GM21737 (cell line): ENCODE data around the gene B3GAT1.
"Not testable (repeated sequence)": the region's sequence is repeated elsewhere in the genome, so short reads cannot be mapped to it uniquely, and the experiment has no call there.

Experiments
- ATAC-seq: cut with Tn5 transposase; IDR thresholded peaks from one replicate; pipeline ENCODE4 v1.9.1; 2021; ENCODE audit warnings: mild to moderate bottlenecking, moderate library complexity; ENCODE audit not compliant: unreplicated experiment

The B3GAT1 gene

DNA sequence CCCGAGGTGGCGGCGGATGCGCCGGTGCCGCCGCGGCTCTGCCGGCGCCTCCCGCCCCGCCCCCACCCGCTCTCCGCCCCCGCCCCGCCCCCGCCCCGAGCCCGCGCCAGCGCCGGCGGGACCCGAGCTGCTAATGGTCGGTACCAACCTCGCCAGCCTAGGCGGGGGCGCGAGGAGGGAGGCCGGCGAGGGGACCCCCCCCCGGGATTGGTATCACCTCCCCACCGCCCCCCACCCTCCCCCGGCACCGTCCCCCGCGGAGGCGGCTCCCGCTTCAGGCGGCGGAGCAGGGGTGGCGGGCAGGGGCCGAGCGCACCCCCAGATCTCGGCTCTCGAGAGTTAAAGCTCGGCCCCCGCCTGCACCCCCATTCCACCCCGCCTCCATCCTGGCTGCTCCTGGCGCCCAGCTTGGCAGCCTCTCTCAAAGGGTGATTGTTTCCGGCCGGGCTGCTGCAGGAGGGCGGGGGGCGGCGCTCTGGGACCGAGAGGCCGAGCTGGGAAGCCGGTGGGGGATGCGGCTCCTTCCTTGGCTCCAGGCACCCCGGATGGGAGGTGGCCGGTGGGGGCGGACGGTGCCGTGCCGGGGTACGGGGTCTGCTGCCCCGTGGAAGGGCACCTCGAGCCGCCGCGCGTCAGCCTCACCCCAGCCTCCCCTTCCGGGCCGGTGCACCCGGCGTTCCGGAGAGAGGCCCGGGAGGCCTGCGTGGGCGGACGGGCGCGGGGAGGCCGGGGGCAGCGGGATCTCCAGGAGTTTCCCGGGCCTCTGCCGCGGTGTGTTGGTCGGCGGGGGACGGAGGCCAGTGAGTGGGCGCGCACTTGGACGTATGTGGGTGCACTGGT lies at the start of gene B3GAT1:
B3GAT1 (minus strand) TSS at position 40 of the 840 bp plus-strand sequence. CDS start 24,583 bp downstream, outside the sequence.
- no peak for ATAC-seq

GRCh38 chr11:134461621-134462020 lies 49.6 kb upstream of the B3GAT1 start:
- ATAC-seq: no peak

DNA sequence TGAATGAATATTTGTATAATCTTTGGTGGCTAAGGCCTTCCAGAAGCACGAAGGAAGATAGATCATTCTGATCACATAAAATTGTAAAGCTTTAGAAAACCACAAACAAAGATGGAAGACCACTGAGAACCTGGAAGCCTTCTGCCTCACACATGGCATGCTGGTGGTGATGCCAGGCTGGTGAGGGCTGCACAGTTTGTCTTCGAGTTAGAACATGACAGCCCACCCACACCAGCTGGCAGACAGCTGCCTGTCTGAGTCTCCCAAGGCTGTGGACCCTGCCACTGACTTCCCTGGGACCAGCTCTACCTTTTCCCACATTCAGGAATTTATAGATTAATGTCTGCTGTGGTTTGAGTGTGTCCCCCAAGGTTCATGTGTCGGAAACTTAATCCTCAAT lies 48.8 kb upstream of the B3GAT1 start:
- ATAC-seq: no peak

GRCh38 chr11:134460062-134460561 lies 48.1 kb upstream of the B3GAT1 start:
- no peak for ATAC-seq

- ATAC-seq: no peak
Measured at GRCh38 chr11:134459246-134460061, 47.4 kb upstream of the B3GAT1 start.

- ATAC-seq: not testable (repeated sequence)
Measured at GRCh38 chr11:134457411-134458007, 45.5 kb upstream of the B3GAT1 start.

GRCh38 chr11:134455516-134455915 lies 43.5 kb upstream of the B3GAT1 start:
- ATAC-seq: no peak

DNA sequence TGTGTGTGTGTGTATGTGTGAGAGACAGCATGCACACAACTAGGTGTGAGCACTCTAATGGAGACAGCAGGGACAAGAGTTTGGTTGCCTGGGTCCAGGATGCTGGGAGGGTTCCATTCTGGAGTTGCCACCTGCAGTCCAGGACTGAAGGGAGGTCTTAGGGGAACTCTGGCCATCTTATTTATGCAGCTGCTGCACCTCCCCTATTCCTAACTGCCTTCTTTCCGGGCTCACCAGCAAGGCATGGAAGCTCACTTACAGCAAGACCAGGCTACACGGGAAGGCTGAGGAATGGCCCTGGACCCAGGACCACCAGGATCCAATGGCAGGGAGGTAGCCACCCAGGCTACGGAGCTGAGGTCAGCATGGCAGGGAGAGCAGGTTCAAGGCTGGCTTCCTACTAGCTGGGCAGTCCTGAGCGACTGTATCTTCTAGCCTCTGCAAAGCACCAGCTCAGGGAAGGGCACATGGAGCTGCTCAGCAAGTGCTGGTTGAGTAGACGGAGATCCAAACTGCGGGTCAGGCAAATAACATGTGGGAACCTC lies 42.2 kb upstream of the B3GAT1 start:
- no peak for ATAC-seq

DNA sequence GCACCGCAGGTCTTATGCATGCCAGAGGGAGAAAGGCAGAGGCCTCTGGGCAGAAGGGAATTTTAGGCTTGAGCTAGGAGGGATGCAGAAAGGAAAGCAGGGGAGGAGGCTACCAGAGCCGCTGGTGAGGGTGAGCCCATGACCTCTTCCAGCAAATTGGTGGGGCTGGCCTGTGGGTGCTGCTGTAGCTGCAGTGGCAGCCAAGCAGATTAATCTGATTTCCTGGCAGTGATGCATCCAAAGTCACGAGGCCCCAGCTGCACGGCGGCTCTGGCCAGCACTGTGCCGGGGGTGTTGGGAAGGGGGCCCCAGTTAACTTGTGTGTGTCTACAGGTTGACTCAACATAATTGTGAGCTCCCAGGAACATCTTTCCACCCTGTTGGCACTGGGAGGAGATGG lies 41.4 kb upstream of the B3GAT1 start:
- ATAC-seq: no peak

GRCh38 chr11:134452838-134453155 lies 40.8 kb upstream of the B3GAT1 start:
- ATAC-seq: no peak

DNA sequence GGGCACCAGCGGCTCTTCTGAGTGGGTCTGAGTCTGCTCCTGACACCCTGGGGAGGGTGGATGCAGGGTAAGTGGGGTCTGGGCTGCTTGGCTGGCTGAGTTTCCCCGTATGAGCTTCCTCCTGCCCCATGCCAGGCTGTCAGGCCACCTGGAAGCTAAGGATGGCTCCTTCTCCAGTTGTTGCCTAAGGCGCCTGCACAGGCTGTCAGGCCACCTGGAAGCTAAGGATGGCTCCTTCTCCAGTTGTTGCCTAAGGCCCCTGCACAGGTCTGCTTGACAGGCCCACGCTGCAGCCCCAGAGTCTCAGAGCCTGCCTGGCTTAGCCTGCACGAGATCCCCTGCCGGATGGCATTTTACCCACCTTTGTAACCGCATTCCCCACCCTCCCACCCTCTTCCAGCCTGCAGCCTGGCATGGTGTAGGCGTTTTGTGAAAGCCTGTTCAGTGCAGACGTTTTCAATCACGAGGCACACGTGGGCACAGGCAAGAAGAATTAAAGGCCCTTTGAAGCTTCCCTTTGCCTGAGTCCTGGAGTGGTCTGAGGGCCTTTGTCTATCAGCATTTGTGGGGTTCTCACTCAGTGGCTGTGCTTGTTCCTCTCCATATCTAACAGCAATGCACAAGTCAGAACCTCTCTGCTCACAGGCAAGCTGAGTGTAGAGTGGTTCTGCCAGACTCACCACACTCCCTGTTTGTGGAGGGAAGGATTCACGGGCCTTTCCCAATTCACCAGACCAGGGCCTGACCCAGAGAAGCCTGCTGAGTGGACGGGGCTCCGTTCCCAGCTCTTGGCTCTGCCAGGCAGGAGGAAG lies 40.2 kb upstream of the B3GAT1 start:
- ATAC-seq: no peak

GRCh38 chr11:134450186-134450585 lies 38.1 kb upstream of the B3GAT1 start:
- no peak for ATAC-seq

DNA sequence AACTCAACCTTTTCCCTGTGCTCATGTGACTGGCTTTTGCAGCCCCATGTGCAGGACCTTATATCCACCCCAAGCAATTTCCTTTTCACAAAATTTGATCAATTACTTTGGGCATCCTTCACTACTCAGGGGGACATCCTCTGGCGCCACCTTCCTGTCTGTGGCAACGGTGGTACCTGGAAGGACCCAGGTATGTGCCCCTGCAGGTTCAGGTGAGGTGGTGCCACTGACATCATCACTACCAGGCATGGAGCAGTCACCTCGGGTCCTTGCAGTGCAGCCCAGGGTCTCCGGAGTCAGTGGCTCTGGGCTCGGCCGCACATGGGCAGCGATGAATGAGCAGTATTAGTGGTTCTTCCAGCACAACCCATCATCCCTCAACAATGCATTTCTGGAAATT lies 37.7 kb upstream of the B3GAT1 start:
- ATAC-seq: no peak

- no peak for ATAC-seq
Measured at GRCh38 chr11:134449051-134449450, 37.0 kb upstream of the B3GAT1 start.

- no peak for ATAC-seq
Measured at GRCh38 chr11:134447696-134448095, 35.7 kb upstream of the B3GAT1 start.

- ATAC-seq: no peak
Measured at GRCh38 chr11:134445601-134446325, 33.7 kb upstream of the B3GAT1 start.

- not testable (repeated sequence) for ATAC-seq
Measured at GRCh38 chr11:134444160-134445108, 32.4 kb upstream of the B3GAT1 start.

DNA sequence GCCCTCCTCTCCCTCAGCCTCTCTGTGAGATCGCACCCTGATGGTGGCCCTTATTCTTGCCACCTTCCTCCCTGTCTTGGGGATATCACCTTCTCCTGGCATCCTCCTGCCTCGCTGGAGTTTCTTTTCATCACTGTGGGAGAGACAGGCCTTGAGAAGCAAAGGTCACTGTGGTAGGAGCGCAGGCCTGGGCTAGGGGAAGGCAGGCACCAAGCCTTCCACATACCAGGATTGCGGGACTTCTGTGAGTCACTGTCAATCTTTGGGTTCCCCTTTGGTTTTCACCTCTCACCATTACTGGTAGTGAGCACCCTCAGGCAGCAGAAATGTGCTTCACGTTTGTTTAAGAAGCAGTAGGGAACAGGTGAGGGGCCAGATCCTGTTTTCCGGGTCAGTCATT lies 31.2 kb upstream of the B3GAT1 start:
- no peak for ATAC-seq

- ATAC-seq: no peak
Measured at GRCh38 chr11:134442246-134442645, 30.2 kb upstream of the B3GAT1 start.
